GM12892 (cell line): ENCODE data around the gene SLC6A16.

Source experiments
- DNase-seq: peaks from one replicate; pipeline ENCODE4 v3.0.0; 2011; ENCODE audit not compliant: insufficient read length
- FAIRE-seq: peaks from 2 replicates; lab custom pipeline; 2011; peaks lifted over from hg19 to GRCh38; lab: Jason Lieb, UNC
- POLR2A ChIP-seq: IDR thresholded peaks from 2 replicates; pipeline ENCODE4 v1.6.1; 2011; ENCODE audit warnings: low read depth, low read length, control low read depth
- POLR2AphosphoS5 ChIP-seq: IDR thresholded peaks from 2 replicates; pipeline ENCODE4 v1.6.1; 2011; ENCODE audit warnings: low read depth, low read length, control low read depth
- TAF1 ChIP-seq: IDR thresholded peaks from 2 replicates; pipeline ENCODE4 v1.6.1; 2011; ENCODE audit warnings: low read depth, mild to moderate bottlenecking, control low read depth, low read length, borderline replicate concordance

Gene SLC6A16

DNA sequence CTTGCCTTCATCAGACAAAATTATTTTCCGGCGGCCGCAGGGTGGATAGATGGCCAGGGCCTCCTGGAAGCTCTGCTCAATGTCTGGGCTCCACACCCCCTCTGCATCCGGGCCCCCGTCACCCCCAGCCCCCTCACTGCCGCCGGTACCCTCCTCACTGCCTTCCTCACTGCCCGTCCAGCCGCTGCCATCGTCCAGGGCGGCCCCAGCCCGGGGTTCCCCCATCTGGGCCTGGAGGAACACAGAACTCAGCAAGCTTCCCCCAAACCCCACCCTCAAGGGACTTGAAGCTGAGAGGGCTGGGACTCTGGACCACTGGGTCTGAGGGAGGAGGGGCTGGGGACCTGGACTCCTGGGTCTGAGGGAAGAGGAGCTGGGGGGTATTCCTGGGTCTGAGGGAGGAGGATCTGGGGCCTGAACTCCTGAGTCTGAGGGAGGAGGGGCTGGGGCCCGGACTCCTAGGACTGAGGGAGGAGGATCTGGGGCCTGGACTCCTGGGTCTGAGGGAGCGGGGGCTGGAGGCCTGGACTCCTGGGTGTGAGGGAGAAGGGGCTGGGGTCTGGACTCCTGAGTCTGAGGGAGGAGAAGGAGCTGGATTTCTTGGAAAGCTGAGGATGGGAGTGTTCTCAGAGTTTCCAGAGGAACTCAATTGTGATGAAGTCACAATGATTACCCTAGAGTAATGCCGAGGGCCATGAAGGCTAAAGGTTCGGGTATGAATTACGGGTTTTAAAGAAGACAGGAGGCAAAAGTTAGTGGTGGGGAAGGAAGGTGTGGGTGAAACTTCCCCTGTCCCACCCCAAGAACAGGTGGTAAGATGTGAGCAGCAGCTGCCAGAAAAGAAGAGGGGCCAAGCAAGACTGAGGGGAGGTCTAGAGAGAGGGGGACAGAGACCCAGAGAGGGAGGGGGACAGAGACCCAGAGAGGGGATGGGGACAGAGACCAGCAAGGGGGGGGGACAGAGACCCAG, 35.1 kb upstream of the SLC6A16 start:
- TF ChIP-seq POLR2A: no peak
- no peak for TF ChIP-seq TAF1
- TF ChIP-seq POLR2AphosphoS5: no peak
- DNase-seq: no peak
- no peak for FAIRE-seq

DNA sequence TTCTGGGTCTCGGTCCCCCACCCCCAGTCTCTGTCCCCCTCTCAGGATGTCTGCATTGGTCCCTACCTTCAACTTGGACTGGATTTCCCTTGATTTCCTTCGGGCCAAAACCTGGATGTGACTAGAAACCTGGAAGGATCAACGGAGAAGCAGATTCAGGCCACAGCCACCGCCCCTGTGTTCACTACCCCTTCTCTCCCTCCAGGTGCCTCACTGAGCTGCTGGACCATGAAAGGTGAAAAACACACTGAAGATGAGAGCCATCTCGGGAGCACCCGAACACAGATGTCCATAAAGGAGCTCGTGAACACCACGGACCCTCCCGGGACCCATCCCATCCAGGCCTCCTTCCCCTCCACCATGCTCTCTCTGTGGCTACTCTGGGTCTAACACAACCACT, 32.2 kb upstream of the SLC6A16 start:
- TF ChIP-seq TAF1 (no peak), POLR2AphosphoS5 (no peak), POLR2A (no peak)
- no peak for FAIRE-seq
- no peak for DNase-seq

DNA sequence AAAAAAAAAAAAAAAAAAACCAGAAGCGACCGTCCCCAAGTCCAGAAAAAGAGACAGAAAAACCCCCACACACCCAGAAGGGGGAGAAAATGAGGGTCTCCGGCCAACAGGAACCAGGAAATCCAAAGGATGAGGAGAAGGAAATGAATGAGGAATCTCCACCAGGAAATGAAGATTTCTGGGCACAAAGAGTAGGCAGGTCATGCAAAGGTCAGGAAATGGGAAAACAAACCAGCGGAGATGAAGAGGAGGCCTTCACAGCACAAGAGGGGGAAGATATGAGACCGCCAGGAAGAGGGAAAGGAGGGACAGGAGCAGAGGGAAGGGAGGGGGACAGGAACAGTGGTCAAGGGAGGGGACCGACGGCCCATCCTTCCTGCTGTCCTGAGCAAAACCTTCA, 31.4 kb upstream of the SLC6A16 start:
- no peak for TF ChIP-seq POLR2AphosphoS5
- no peak for TF ChIP-seq TAF1
- no peak for TF ChIP-seq POLR2A
- FAIRE-seq (no peak), DNase-seq (no peak)

DNA sequence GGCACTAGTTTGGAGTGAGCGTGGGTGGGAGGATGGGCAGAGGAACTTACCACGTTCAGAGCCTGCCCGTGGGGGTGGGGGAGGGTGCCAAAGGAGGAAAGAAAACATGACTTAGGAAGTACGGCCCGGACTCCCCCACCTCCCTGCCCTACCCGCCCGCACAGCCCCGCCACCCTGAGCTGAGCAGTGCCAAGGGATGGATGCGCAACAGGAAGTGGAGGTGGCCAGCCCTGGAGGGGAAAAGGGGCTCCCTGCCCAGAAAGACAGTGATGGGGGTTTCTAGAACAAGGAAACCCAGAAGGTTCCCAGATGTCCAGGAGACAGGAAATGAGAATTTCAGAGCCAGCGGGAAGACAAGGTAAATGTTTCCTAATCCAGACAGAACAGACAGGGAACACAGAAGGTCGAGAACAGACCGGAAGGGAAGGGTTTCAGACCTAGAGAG, 30.9 kb upstream of the SLC6A16 start:
- no peak for TF ChIP-seq POLR2AphosphoS5
- no peak for TF ChIP-seq TAF1
- FAIRE-seq (no peak), DNase-seq (no peak)

DNA sequence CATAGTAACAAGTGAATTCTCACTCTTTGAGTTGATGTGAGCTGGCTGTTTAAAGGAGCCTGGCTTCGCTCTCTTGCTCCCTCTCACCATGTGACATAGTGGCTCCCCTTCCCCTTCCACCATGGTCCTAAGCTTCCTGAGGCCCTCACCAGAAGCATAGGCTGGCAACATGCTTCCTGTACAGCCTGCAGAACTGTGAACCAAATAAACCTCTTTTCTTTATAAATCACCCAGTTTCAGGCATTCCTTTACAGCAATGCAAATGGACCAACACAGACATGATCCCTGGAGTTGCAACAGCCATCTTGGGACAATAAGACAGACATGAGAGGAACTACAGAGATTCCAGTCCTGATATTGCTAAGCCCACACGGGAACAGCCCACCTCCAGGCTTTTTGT, 24.6 kb upstream of the SLC6A16 start:
- TF ChIP-seq TAF1: no peak
- TF ChIP-seq POLR2A: no peak
- DNase-seq (no peak), FAIRE-seq (no peak)

DNA sequence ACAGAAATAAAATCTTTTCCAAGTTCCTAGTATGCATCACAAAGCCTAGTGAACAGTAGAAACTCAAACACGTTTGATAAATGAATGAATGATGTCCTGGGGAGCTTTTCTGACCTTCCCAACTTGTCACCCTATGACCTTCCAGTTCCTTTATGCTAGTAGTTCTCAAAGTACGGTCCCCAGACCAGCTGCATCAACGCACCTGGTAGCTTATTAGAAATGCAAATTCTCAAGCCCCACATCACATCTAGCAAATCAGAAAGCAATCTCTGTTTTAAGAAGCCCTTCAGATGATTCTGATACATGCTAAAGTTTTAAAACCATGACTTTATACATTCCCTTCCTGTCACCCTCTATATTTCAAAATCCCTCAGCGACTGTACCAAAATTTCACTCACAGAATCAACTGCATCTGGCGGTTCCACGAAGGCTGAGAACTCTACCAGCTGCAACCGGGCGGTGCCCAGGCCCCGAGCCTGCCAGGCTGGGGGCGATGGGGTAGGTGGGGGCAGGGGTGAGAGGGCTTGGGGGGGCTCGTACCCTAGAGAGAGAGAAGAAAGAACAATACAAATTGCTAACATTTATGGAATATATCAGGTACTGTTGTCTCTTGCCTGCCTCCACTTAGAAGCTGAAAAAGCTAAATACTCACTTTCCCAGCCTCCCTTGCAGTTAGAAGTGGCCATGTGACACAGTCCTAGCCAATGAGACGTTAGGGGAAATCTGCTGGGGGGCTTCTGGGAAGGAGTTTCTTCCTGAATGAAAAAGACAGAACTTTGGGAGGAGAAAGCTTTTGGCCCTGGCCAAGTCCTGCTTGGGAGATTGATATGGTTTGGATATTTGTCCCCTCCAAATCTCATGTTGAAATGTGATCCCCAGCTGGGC, 23.6 kb upstream of the SLC6A16 start:
- DNase-seq: no peak
- FAIRE-seq: no peak
- TF ChIP-seq TAF1 (no peak), POLR2AphosphoS5 (no peak), POLR2A (no peak)

DNA sequence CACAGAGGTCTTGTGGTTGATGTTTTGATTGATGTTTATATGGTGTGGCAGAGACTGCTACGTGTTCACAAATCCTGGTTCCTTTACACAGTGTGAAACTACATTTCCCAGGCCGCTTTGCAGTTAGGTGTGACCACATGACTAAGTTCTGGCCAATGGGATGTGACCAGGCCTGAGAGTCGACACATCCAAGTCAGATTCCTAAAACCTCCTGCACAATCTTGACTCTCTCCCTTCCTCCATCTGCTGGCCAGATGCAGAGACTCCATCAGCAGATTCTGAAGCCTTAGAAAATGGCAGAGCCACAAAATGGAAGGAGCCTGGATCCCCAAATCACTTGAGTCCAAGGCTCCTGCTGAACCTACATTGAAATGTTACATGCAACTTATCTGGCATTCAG, 22.8 kb upstream of the SLC6A16 start:
- no peak for DNase-seq
- no peak for TF ChIP-seq POLR2A
- no peak for TF ChIP-seq POLR2AphosphoS5
- TF ChIP-seq TAF1: no peak
- FAIRE-seq: peak; percentile 5

DNA sequence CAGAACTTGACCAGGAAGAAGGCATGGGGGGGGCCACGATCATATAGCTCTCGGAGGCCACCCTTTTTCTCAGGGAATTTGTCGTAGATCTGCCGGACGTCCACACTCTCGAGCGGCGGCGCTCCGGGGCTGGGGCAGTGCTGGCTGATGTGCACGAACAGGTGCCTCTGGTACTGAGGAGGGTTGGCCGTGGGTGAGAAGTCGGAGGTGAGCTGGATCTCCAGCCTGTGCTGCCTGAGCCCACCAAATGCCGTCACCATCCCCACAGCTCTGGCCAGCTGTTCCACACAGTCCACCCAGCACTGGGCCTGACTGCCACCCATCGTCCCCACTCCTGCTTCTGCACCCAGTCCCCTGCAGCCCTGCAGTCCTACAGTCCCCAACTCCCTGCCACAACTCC, 22.2 kb upstream of the SLC6A16 start:
- FAIRE-seq: no peak
- no peak for DNase-seq
- TF ChIP-seq POLR2AphosphoS5: no peak
- TF ChIP-seq POLR2A: no peak
- TF ChIP-seq TAF1: no peak

DNA sequence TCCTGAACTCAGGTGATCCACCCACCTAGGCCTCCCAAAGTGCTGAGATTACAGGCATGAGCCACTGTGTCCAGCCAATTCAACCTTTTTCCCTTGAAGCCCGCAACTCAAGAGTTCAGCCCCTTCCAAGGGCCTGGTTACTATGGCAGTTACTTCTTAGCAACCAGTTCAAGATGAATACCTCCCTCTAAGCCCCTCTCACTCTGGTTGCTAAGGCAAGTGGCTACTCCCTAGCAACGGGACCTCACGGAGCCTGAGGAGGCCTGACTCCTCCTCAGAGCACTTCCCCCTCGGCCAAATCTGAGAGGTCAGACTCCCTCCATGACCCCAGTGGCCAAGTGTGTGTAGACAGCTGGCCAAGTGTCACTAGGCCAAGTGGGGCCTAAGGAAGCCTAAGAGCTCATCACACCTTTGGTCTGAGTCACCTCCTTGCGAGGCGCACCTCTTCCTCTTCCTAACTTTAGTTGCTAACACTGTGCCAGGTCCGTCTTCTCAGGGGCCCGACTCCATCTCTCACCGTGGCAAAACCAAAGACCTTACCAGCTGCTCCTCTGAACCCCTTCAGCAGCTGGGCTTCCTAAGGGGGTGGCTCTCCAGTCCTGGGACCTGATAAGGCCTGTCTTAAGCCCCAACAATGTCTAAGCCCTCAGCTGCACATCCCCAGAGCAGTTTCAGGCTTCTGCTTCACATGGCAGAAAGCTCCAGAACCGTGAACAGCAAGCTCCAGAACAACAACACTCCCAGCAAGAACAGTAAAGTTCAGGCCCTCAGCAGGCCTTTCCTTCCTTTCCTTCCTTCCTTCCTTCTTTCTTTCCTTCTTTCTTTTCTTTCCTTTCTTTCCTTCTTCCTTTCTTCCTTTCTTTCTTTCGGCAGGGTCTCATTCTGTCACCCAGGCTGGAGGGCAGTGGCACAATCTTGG, 19.8 kb upstream of the SLC6A16 start:
- no peak for DNase-seq
- TF ChIP-seq TAF1: no peak
- no peak for TF ChIP-seq POLR2AphosphoS5
- FAIRE-seq: no peak

DNA sequence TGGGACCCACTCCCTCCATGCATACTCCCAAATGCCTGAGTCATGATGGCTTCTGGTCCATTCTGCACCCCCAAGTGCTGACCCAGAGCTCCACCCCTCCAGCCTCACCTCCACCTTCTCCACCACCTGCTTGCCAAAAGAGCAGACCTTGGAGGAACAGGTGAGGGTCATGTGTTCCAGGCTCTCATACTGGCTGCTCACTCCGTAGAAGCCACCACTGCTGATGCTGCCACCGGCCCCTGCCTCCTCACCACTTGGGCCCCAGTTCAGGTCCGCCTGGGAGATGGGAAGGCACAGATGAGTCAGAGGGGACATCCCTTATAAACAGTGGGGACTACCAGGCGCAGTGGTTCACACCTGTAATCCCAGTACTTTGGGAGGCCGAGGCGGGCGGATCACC, 18.1 kb upstream of the SLC6A16 start:
- FAIRE-seq: no peak
- TF ChIP-seq POLR2AphosphoS5 (no peak), POLR2A (no peak), TAF1 (no peak)
- no peak for DNase-seq

DNA sequence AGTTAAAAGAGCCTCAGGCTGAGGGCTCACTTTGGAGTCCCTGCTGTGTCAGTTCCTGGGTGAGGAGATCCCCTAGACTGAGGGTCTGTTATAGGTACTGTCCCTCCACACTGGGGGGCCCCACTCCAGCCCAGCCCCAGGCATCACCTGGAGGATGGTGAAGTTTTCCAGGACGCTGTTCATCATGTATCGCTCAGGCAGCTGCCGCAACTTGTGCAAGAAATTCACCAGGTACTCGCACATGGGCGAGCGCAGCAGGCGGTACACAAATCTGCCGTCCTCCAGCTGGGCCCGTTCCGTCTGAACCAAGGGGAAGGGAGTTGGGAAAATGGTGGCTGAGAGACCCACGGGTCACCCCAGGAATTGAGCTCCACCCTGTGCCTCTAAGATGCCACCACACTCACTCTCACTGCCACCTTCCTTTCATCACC, 17.3 kb upstream of the SLC6A16 start:
- no peak for DNase-seq
- TF ChIP-seq POLR2AphosphoS5 (no peak), POLR2A (no peak), TAF1 (no peak)
- no peak for FAIRE-seq
